ENCODE data around the gene ELP1. TPM values are rescaled to one million over a fixed set of nuclear protein-coding genes. Genes with fewer than 3 reads are reported as not detected.

The ELP1 gene
- total RNA-seq, 1 donor from 2014 or later: 20.7 TPM

DNA sequence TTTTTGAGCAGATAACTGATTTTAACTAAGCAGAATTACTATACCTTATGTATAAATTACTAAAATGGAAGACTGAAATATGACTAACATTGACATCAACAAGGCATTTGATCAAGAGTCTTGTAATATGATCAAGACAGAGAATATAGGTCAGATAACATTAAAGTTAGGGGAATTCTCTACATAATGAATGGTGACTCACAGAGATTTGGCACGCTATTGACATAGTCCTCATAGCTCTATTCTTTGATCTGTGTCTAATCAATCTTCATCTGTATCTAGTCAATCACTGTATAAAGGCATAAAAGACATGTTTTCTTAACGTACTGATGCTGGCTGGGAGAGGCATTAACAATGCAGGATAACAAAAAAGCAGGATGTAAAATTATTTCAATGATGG is 17.7 kb upstream of the ELP1 start:
- TF ChIP-seq EZH2 (IDR thresholded peaks at IDR 0.05; ENCODE audit: insufficient read depth, low read length): no peak
- TF ChIP-seq, protein P1, sequence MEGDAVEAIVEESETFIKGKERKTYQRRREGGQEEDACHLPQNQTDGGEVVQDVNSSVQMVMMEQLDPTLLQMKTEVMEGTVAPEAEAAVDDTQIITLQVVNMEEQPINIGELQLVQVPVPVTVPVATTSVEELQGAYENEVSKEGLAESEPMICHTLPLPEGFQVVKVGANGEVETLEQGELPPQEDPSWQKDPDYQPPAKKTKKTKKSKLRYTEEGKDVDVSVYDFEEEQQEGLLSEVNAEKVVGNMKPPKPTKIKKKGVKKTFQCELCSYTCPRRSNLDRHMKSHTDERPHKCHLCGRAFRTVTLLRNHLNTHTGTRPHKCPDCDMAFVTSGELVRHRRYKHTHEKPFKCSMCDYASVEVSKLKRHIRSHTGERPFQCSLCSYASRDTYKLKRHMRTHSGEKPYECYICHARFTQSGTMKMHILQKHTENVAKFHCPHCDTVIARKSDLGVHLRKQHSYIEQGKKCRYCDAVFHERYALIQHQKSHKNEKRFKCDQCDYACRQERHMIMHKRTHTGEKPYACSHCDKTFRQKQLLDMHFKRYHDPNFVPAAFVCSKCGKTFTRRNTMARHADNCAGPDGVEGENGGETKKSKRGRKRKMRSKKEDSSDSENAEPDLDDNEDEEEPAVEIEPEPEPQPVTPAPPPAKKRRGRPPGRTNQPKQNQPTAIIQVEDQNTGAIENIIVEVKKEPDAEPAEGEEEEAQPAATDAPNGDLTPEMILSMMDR (IDR thresholded peaks at IDR 0.05; ENCODE audit: insufficient read depth, low read depth, low read length): no peak
- peaks cover 4% of the 10 kb centered on the region for H3K36me3 ChIP-seq (ENCODE audit: insufficient read depth, low read length)
- Mint-ChIP-seq H3K9me3 (ENCODE audit: unreplicated experiment) (no peaks in the 10 kb centered on the region), H3K27me3 (ENCODE audit: low read depth, unreplicated experiment) (no peaks in the 10 kb centered on the region), H3K4me3 (ENCODE audit: unreplicated experiment) (no peak overlapping the region), H3K36me3 (ENCODE audit: low read depth, unreplicated experiment) (peaks cover 2% of the 10 kb centered on the region), H3K4me1 (ENCODE audit: low read depth, unreplicated experiment) (no peaks in the 10 kb centered on the region), H3K27ac (ENCODE audit: unreplicated experiment) (no peak overlapping the region)
- no peak for FAIRE-seq
- no peaks in the 10 kb centered on the region for H4K20me1 ChIP-seq (ENCODE audit: insufficient read depth, low read length)
- H3K4me2 ChIP-seq (ENCODE audit: low read length): no peak overlapping the region
- H2AFZ ChIP-seq (ENCODE audit: low read depth, low read length): no peak overlapping the region
- H3K4me1 ChIP-seq (ENCODE audit: insufficient read depth, low read length): no peaks in the 10 kb centered on the region
- no peaks in the 10 kb centered on the region for H3K27me3 ChIP-seq (ENCODE audit: insufficient read depth, low read length)
- DNase-seq (ENCODE audit: low read depth): no peak
- H3K9me3 ChIP-seq (ENCODE audit: insufficient read depth, low read depth, low read length): no peaks in the 10 kb centered on the region
- H3K9ac ChIP-seq (ENCODE audit: low read length): no peak overlapping the region
- no peak overlapping the region for H3K4me3 ChIP-seq (ENCODE audit: insufficient read depth, low read depth, low read length)
- H3K27ac ChIP-seq (ENCODE audit: low read depth, low read length): no peak overlapping the region
- no peaks in the 10 kb centered on the region for H3K79me2 ChIP-seq (ENCODE audit: insufficient read depth, low read length)

DNA sequence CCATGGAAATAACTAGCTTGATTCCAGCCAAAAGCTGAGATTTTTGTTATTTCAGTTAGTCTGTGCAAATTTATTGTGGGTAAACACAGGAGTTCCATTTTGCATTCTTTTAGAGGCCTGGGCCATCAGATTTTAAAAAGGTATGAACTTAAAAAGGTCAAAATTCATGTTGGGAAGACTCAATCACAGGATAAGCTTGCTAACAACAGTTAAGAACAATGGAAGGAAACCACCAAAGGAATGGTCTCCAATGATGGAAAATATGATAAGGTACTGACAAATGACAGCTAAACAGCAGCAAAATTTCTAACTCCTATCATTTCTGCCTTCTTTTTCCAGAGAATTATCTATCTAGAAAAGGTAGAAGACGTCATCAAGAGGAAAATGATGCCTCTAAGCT is 16.2 kb upstream of the ELP1 start:
- H3K36me3 ChIP-seq (ENCODE audit: insufficient read depth, low read length): peaks cover 4% of the 10 kb centered on the region
- H3K9me3 ChIP-seq (ENCODE audit: insufficient read depth, low read depth, low read length): no peaks in the 10 kb centered on the region
- H3K9ac ChIP-seq (ENCODE audit: low read length): no peak overlapping the region
- H3K27me3 ChIP-seq (ENCODE audit: insufficient read depth, low read length): no peaks in the 10 kb centered on the region
- Mint-ChIP-seq H3K27me3 (ENCODE audit: low read depth, unreplicated experiment) (no peaks in the 10 kb centered on the region), H3K9me3 (ENCODE audit: unreplicated experiment) (no peaks in the 10 kb centered on the region), H3K4me1 (ENCODE audit: low read depth, unreplicated experiment) (no peaks in the 10 kb centered on the region), H3K27ac (ENCODE audit: unreplicated experiment) (no peak overlapping the region), H3K36me3 (ENCODE audit: low read depth, unreplicated experiment) (peaks cover 2% of the 10 kb centered on the region), H3K4me3 (ENCODE audit: unreplicated experiment) (no peak overlapping the region)
- H3K4me1 ChIP-seq (ENCODE audit: insufficient read depth, low read length): no peaks in the 10 kb centered on the region
- no peak overlapping the region for H3K4me3 ChIP-seq (ENCODE audit: insufficient read depth, low read depth, low read length)
- H4K20me1 ChIP-seq (ENCODE audit: insufficient read depth, low read length): no peaks in the 10 kb centered on the region
- H2AFZ ChIP-seq (ENCODE audit: low read depth, low read length): no peak overlapping the region
- no peak for FAIRE-seq
- TF ChIP-seq EZH2 (IDR thresholded peaks at IDR 0.05; ENCODE audit: insufficient read depth, low read length): no peak
- TF ChIP-seq, protein P1 (IDR thresholded peaks at IDR 0.05; ENCODE audit: insufficient read depth, low read depth, low read length): no peak
- DNase-seq (ENCODE audit: low read depth): no peak
- no peaks in the 10 kb centered on the region for H3K79me2 ChIP-seq (ENCODE audit: insufficient read depth, low read length)
- H3K4me2 ChIP-seq (ENCODE audit: low read length): no peak overlapping the region
- no peak overlapping the region for H3K27ac ChIP-seq (ENCODE audit: low read depth, low read length)

DNA sequence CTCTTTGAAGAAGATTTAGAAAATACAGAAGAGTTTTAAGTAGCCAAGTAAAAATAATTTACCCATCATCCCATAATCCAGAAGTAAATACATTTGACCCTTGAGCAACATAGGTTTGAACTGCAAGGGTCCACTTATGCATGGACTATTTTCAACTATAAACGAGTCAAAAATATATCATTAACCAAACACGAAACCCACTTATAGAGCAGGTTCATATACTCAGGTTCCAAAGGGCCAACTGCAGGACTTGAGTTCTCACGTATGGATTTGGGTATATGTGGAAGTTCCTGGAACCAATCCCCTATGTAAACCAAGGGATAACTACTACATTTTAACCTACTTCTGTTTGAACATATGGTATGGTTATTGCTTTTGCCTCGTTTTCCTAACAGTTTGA is 6.1 kb upstream of the ELP1 start:
- no peak overlapping the region for H3K4me3 ChIP-seq (ENCODE audit: insufficient read depth, low read depth, low read length)
- no peak for FAIRE-seq
- H3K36me3 Mint-ChIP-seq (ENCODE audit: low read depth, unreplicated experiment): peaks cover 2% of the 10 kb centered on the region
- no peak overlapping the region for H3K4me3 Mint-ChIP-seq (ENCODE audit: unreplicated experiment)
- no peak for DNase-seq (ENCODE audit: low read depth)
- H2AFZ ChIP-seq (ENCODE audit: low read depth, low read length): no peak overlapping the region
- H3K4me1 Mint-ChIP-seq (ENCODE audit: low read depth, unreplicated experiment): no peaks in the 10 kb centered on the region
- H3K4me1 ChIP-seq (ENCODE audit: insufficient read depth, low read length): no peaks in the 10 kb centered on the region
- no peaks in the 10 kb centered on the region for H3K9me3 ChIP-seq (ENCODE audit: insufficient read depth, low read depth, low read length)
- no peak overlapping the region for H3K27ac ChIP-seq (ENCODE audit: low read depth, low read length)
- TF ChIP-seq, protein P1 (IDR thresholded peaks at IDR 0.05; ENCODE audit: insufficient read depth, low read depth, low read length): no peak
- no peak for TF ChIP-seq EZH2 (IDR thresholded peaks at IDR 0.05; ENCODE audit: insufficient read depth, low read length)
- no peaks in the 10 kb centered on the region for H3K27me3 ChIP-seq (ENCODE audit: insufficient read depth, low read length)
- H3K4me2 ChIP-seq (ENCODE audit: low read length): no peak overlapping the region
- H4K20me1 ChIP-seq (ENCODE audit: insufficient read depth, low read length): no peaks in the 10 kb centered on the region
- no peak overlapping the region for H3K27ac Mint-ChIP-seq (ENCODE audit: unreplicated experiment)
- no peaks in the 10 kb centered on the region for H3K9me3 Mint-ChIP-seq (ENCODE audit: unreplicated experiment)
- H3K36me3 ChIP-seq (ENCODE audit: insufficient read depth, low read length): peaks cover 39% of the 10 kb centered on the region
- no peak overlapping the region for H3K9ac ChIP-seq (ENCODE audit: low read length)
- H3K27me3 Mint-ChIP-seq (ENCODE audit: low read depth, unreplicated experiment): no peaks in the 10 kb centered on the region
- peaks cover 10% of the 10 kb centered on the region for H3K79me2 ChIP-seq (ENCODE audit: insufficient read depth, low read length)
